GM12878 (cell line): ENCODE results near the gene CHSY3. TPM values are rescaled to one million over a fixed set of nuclear protein-coding genes. Genes with fewer than 3 reads are reported as not detected.

Experiments used
- ATAC-seq: fragments of 200-7000 bp; cut with Tn5 transposase; 3 replicates; pipeline ENCODE4 v1.9.1; 2020; ENCODE audit warnings: mild to moderate bottlenecking, moderate library complexity
- BruUV-seq: library from RNA; stranded (reverse); fragments of 400-500 nt; replicated peaks from 2 replicates; lab custom pipeline; 2021; lab: Mats Ljungman, UMichigan
- CTCF ChIA-PET: fragments of 300-600 bp; sonication (Branson Sonifier 250); formaldehyde crosslinking; extraction: SDS; loops from one replicate; lab custom pipeline; 2021; ENCODE audit warnings: inconsistent platforms; lab: Yijun Ruan, JAX
- POLR2A ChIA-PET: fragments of 350-600 bp; formaldehyde crosslinking; extraction: SDS; loops from one replicate; lab custom pipeline; 2021; ENCODE audit warnings: inconsistent platforms; lab: Charles Lee
- RAD21 ChIA-PET: fragments of 300-600 bp; sonication (Branson Sonifier 250); formaldehyde crosslinking; loops from one replicate; lab custom pipeline; 2023; ENCODE audit warnings: antibody characterized with exemption; ENCODE audit not compliant: unreplicated experiment; lab: Charles Lee
- SMC1A ChIA-PET: fragments of 300-600 bp; sonication (Branson Sonifier 250); formaldehyde crosslinking; loops from one replicate; lab custom pipeline; 2023; ENCODE audit not compliant: unreplicated experiment, uncharacterized antibody; lab: Charles Lee
- DNase-seq: peaks from one replicate; pipeline ENCODE4 v3.0.0-alpha.2; 2011; ENCODE audit warnings: low read depth, low spot score
- FAIRE-seq: peaks from 3 replicates; lab custom pipeline; 2011; peaks lifted over from hg19 to GRCh38; lab: Jason Lieb, UNC
- H2AFZ ChIP-seq: 2 replicates; pipeline ENCODE4 v1.6.0; 2011; ENCODE audit warnings: low read depth, low read length, control low read depth; ENCODE audit not compliant: control insufficient read depth
- H3K27ac ChIP-seq: 2 replicates; pipeline ENCODE4 v1.5.1; 2011; ENCODE audit warnings: control low read depth; ENCODE audit not compliant: control insufficient read depth, insufficient read depth
- H3K27me3 ChIP-seq, 2 experiments: replicated peaks in 1 of 2; 2 replicates each; pipeline versions ENCODE4 v1.6.0 to v1.6.1; 2011; ENCODE audit warnings: low read length in 1 of 2; ENCODE audit not compliant: control insufficient read depth in 2 of 2, insufficient read depth in 2 of 2
- H3K36me3 ChIP-seq, 2 experiments: 2 replicates each; pipeline ENCODE4 v1.5.1; 2011; ENCODE audit warnings: low read length in 1 of 2; ENCODE audit not compliant: control insufficient read depth in 2 of 2, insufficient read depth in 2 of 2
- H3K4me1 ChIP-seq: 2 replicates; pipeline ENCODE4 v1.6.1; 2011; ENCODE audit warnings: mild to moderate bottlenecking, low read length, moderate library complexity, mixed read lengths; ENCODE audit not compliant: control insufficient read depth, insufficient read depth
- H3K4me2 ChIP-seq: 2 replicates; pipeline ENCODE4 v1.6.0; 2011; ENCODE audit warnings: control low read depth; ENCODE audit not compliant: control insufficient read depth, insufficient read depth
- H3K4me3 ChIP-seq: fragments of 200-600 bp; sonication (generic); 2 replicates; pipeline ENCODE4 v1.5.1; 2016
- H3K79me2 ChIP-seq: 2 replicates; pipeline ENCODE4 v1.6.0; 2011; ENCODE audit warnings: low read length; ENCODE audit not compliant: control insufficient read depth, insufficient read depth
- H3K9ac ChIP-seq: 2 replicates; pipeline ENCODE4 v1.8.0; 2011; ENCODE audit warnings: low read length, control low read depth, mixed read lengths; ENCODE audit not compliant: control insufficient read depth, insufficient read depth
- H3K9me3 ChIP-seq: replicated peaks from 3 replicates; pipeline ENCODE4 v1.5.1; 2011; ENCODE audit warnings: mild to moderate bottlenecking, low read length; ENCODE audit not compliant: control insufficient read depth, insufficient read depth
- H4K20me1 ChIP-seq: 2 replicates; pipeline ENCODE4 v1.6.0; 2011; ENCODE audit not compliant: control insufficient read depth, insufficient read depth
- ASH2L ChIP-seq: fragments of 300-600, 200-600 bp; sonication (generic); IDR thresholded peaks from 2 replicates; pipeline ENCODE4 v1.6.1; 2017; ENCODE audit warnings: low read depth, mild to moderate bottlenecking, borderline replicate concordance
- ATF7 ChIP-seq: fragments of 450-650 bp; IDR thresholded peaks from 2 replicates; pipeline ENCODE4 v1.6.1; 2016; ENCODE audit warnings: low read depth, mild to moderate bottlenecking
- BCL11A ChIP-seq: IDR thresholded peaks from 2 replicates; pipeline ENCODE4 v1.6.1; 2011; ENCODE audit warnings: low read depth, low read length
- CEBPZ ChIP-seq: fragments of 150-350 bp; IDR thresholded peaks from 2 replicates; pipeline ENCODE4 v1.6.1; 2016; ENCODE audit warnings: low read depth, low read length
- IKZF1 ChIP-seq: fragments of 450-650 bp; conservative IDR thresholded peaks from 2 replicates; pipeline ENCODE4 v1.6.1; 2017; ENCODE audit warnings: antibody characterized with exemption, mild to moderate bottlenecking
- MEF2A ChIP-seq: IDR thresholded peaks from 2 replicates; pipeline ENCODE4 v1.6.1; 2011; ENCODE audit warnings: low read depth, mild to moderate bottlenecking, low read length, moderate library complexity; ENCODE audit not compliant: insufficient read depth
- MEF2B ChIP-seq: fragments of 450-650 bp; IDR thresholded peaks from 2 replicates; pipeline ENCODE4 v1.6.1; 2018; ENCODE audit warnings: mild to moderate bottlenecking, moderate library complexity; ENCODE audit not compliant: partially characterized antibody, poor library complexity, severe bottlenecking
- NR2C1 ChIP-seq: fragments of 450-650 bp; IDR thresholded peaks from 2 replicates; pipeline ENCODE4 v1.6.1; 2017; ENCODE audit warnings: antibody characterized with exemption, mild to moderate bottlenecking, moderate library complexity
- TCF12 ChIP-seq: IDR thresholded peaks from 2 replicates; pipeline ENCODE4 v1.6.1; 2011; ENCODE audit warnings: low read depth, mild to moderate bottlenecking, low read length
- YBX1 ChIP-seq: fragments of 450-650 bp; IDR thresholded peaks from 2 replicates; pipeline ENCODE4 v1.6.1; 2016; ENCODE audit warnings: antibody characterized with exemption
- YY1 ChIP-seq: IDR thresholded peaks from 2 replicates; pipeline ENCODE4 v1.6.1; 2011; ENCODE audit warnings: low read depth, mild to moderate bottlenecking, low read length
- ZNF592 ChIP-seq: fragments of 450-650 bp; IDR thresholded peaks from 2 replicates; pipeline ENCODE4 v1.6.1; 2017; ENCODE audit warnings: mild to moderate bottlenecking, moderate library complexity
- WGBS: methylation state at CpG from one replicate; pipeline ENCODE4 v1.1.6; 2016; ENCODE audit warnings: low lambda C conversion rate; ENCODE audit not compliant: insufficient replicate concordance, insufficient coverage; ENCODE audit errors: missing lambda C conversion rate; 5-methylcytosine and 5-hydroxymethylcytosine counted together
- in situ Hi-C: fragments of 300-500 bp; cut with MboI; formaldehyde crosslinking; loops from 9 replicates; pipeline ENCODE4 v1.14.3; 2018; ENCODE audit warnings: mixed read lengths
- intact Hi-C: fragments of 100-400 bp; cut with micrococcal nuclease; formaldehyde crosslinking; loops from one replicate; pipeline ENCODE4 v1.14.2; 2022; ENCODE audit not compliant: unreplicated experiment
- polyA plus RNA-seq, 11 experiments: library from polyadenylated mRNA; depleted of rRNA in 4 of 11; unstranded in 6 of 11; stranded (reverse) in 5 of 11; fragments of >200 nt; fragmentation: Nextera tagmentation in 4 of 11; fragmentation: Illumina TruSeq in 1 of 11; extraction: Ambion mirVana in 4 of 11; extraction: Trizol in 1 of 11; gene quantifications; 1 replicate in 1 of 11; 2 replicates in 10 of 11; pipeline versions ENCODE4 v1.2.1 to v1.2.3, GENCODE V29; 2011 to 2016; ENCODE audit warnings: inconsistent platforms in 2 of 11, missing spikeins in 2 of 11, low read depth in 1 of 11
- total RNA-seq, 4 experiments: library from RNA; depleted of rRNA in 3 of 4; stranded (reverse); fragments of >200 nt in 3 of 4; fragmentation: Illumina TruSeq in 1 of 4; extraction: Trizol in 1 of 4; gene quantifications; 2 replicates each; pipeline versions ENCODE4 v1.2.1 to v1.2.3, GENCODE V29; 2013 to 2021

The CHSY3 gene
- total and polyA plus RNA-seq, 10 of the 15 experiments (the other 5 are each of a cell fraction or from before 2014, with no cell fraction given) = not detected

GRCh38 chr5:129966071-129966470 lies 61.8 kb downstream of the CHSY3 start:
- Histone ChIP-seq H4K20me1 (no peaks in the 10 kb centered on the region), H3K9ac (no peak overlapping the region), H3K27ac (no peak overlapping the region), H3K4me3 (no peak overlapping the region), H3K27me3 (no peaks in the 10 kb centered on the region), H3K4me1 (no peaks in the 10 kb centered on the region), H3K9me3 (no peaks in the 10 kb centered on the region), H3K36me3 (no peaks in the 10 kb centered on the region), H3K79me2 (no peaks in the 10 kb centered on the region), H3K4me2 (no peak overlapping the region), H2AFZ (no peak overlapping the region)
- DNase-seq (no peak), ATAC-seq (no peak), FAIRE-seq (no peak)
- ChIA-PET SMC1A (no interaction called here), RAD21 (no interaction called here), CTCF (interaction anchor here (0.7 to 2.3 kb wide), 2 partner anchors 10 to 12 kb away, joined by 3 to 4 read pairs; no protein-coding TSS in a partner anchor), POLR2A (no interaction called here)
- no TSS peak for BruUV-seq
- no peak for TF ChIP-seq NR2C1
- TF ChIP-seq BCL11A = no peak
- no peak for TF ChIP-seq YBX1
- 0% methylated on average over 2 of the region's 2 CpGs for WGBS
- intact Hi-C loops (no loop called here), in situ Hi-C loops (no loop called here)

- ChIA-PET RAD21 (no interaction called here), CTCF (no interaction called here), POLR2A (no interaction called here), SMC1A (interaction anchor here (1.0 to 1.9 kb wide), 2 partner anchors 11 to 20 kb away, joined by 4 to 5 read pairs; no protein-coding TSS in a partner anchor)
- in situ Hi-C loops = no loop called here
- no peaks in the 10 kb centered on the region for H3K4me1 ChIP-seq
- H4K20me1 ChIP-seq = no peaks in the 10 kb centered on the region
- ATAC-seq = no peak
- H3K27ac ChIP-seq = no peak overlapping the region
- FAIRE-seq = no peak
- no peaks in the 10 kb centered on the region for H3K27me3 ChIP-seq
- no peak for DNase-seq
- H3K9me3 ChIP-seq = no peaks in the 10 kb centered on the region
- H2AFZ ChIP-seq = no peak overlapping the region
- BruUV-seq = no TSS peak
- no peaks in the 10 kb centered on the region for H3K79me2 ChIP-seq
- intact Hi-C loops = no loop called here
- no peaks in the 10 kb centered on the region for H3K36me3 ChIP-seq
- no peak overlapping the region for H3K4me2 ChIP-seq
- no peak overlapping the region for H3K9ac ChIP-seq
- H3K4me3 ChIP-seq = no peak overlapping the region
- TF ChIP-seq ATF7 (no peak), YY1 (no peak), MEF2B (no peak), NR2C1 (no peak), ZNF592 (no peak), ASH2L (no peak), MEF2A (no peak), CEBPZ (no peak), TCF12 (no peak), IKZF1 (no peak)
Observed at GRCh38 chr5:129971714-129972113, 67.4 kb downstream of the CHSY3 start.
